ENCODE data around the gene SPAG7.

- TF ChIP-seq, protein P1, sequence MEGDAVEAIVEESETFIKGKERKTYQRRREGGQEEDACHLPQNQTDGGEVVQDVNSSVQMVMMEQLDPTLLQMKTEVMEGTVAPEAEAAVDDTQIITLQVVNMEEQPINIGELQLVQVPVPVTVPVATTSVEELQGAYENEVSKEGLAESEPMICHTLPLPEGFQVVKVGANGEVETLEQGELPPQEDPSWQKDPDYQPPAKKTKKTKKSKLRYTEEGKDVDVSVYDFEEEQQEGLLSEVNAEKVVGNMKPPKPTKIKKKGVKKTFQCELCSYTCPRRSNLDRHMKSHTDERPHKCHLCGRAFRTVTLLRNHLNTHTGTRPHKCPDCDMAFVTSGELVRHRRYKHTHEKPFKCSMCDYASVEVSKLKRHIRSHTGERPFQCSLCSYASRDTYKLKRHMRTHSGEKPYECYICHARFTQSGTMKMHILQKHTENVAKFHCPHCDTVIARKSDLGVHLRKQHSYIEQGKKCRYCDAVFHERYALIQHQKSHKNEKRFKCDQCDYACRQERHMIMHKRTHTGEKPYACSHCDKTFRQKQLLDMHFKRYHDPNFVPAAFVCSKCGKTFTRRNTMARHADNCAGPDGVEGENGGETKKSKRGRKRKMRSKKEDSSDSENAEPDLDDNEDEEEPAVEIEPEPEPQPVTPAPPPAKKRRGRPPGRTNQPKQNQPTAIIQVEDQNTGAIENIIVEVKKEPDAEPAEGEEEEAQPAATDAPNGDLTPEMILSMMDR (IDR thresholded peaks at IDR 0.05 in 2 of 3, conservative IDR thresholded peaks at IDR 0.05 in 1 of 3; ENCODE audit: borderline replicate concordance in 1 of 3, insufficient read depth in 1 of 3, low read depth in 2 of 3, low read length in 2 of 3), result no peak
- no peak for TF ChIP-seq EZH2 (IDR thresholded peaks at IDR 0.05)
Measured at GRCh38 chr17:4947411-4948165, 20.0 kb downstream of the SPAG7 start.

All from HCT116 (cell line).